DOHH2 (cell line): Measurements from ENCODE around the gene NMBR.
A peak's percentile ranks its signal among the peaks of the same experiment; 100 is the strongest.
"Not testable (repeated sequence)": the region's sequence is repeated elsewhere in the genome, so short reads cannot be mapped to it uniquely, and the experiment has no call there.

Experiments used
- H3F3A ChIP-seq: fragments of 200-600 bp; sonication (generic), shearing (Covaris generic); 2 replicates; pipeline ENCODE4 v1.6.0; 2016; ENCODE audit warnings: antibody characterized with exemption, mild to moderate bottlenecking; ENCODE audit not compliant: control insufficient read depth, insufficient read depth
- H3K27ac ChIP-seq: fragments of 200-600 bp; sonication (generic); 2 replicates; pipeline ENCODE4 v1.5.1; 2014; ENCODE audit warnings: low read depth, mild to moderate bottlenecking, low read length, moderate library complexity
- H3K27me3 ChIP-seq: fragments of 200-600 bp; sonication (generic); 2 replicates; pipeline ENCODE4 v1.6.1; 2014; ENCODE audit warnings: mild to moderate bottlenecking, low read length, mixed read lengths; ENCODE audit not compliant: control insufficient read depth
- H3K36me3 ChIP-seq: fragments of 200-600 bp; sonication (generic); 2 replicates; pipeline ENCODE4 v1.6.1; 2014; ENCODE audit warnings: mild to moderate bottlenecking, low read length, moderate library complexity, mixed read lengths; ENCODE audit not compliant: control insufficient read depth
- H3K4me1 ChIP-seq: fragments of 200-600 bp; sonication (generic); 2 replicates; pipeline ENCODE4 v1.6.1; 2014; ENCODE audit warnings: mild to moderate bottlenecking, low read length, mixed read lengths; ENCODE audit not compliant: control insufficient read depth
- H3K4me2 ChIP-seq: fragments of 200-600 bp; sonication (generic); 2 replicates; pipeline ENCODE4 v1.6.0; 2014; ENCODE audit warnings: mild to moderate bottlenecking, low read length, moderate library complexity
- H3K4me3 ChIP-seq: fragments of 200-600 bp; sonication (generic); 2 replicates; pipeline ENCODE4 v1.5.1; 2014; ENCODE audit warnings: mild to moderate bottlenecking, low read length, mixed read lengths
- H3K79me2 ChIP-seq: fragments of 200-600 bp; sonication (generic); 2 replicates; pipeline ENCODE4 v1.6.1; 2014; ENCODE audit warnings: mild to moderate bottlenecking, low read length, mixed read lengths; ENCODE audit not compliant: control insufficient read depth
- H3K9me2 ChIP-seq: fragments of 200-600 bp; sonication (generic); replicated peaks from 2 replicates; pipeline ENCODE4 v1.6.1; 2014; ENCODE audit warnings: mild to moderate bottlenecking, low read length, mixed read lengths; ENCODE audit not compliant: control insufficient read depth
- H3K9me3 ChIP-seq: fragments of 200-600 bp; sonication (generic); 2 replicates; pipeline ENCODE4 v1.6.1; 2014; ENCODE audit warnings: antibody characterized with exemption, low read length, mixed read lengths; ENCODE audit not compliant: control insufficient read depth, insufficient read depth
- H4K20me1 ChIP-seq: fragments of 200-600 bp; sonication (generic); 2 replicates; pipeline ENCODE4 v1.6.0; 2014; ENCODE audit warnings: low read depth, mild to moderate bottlenecking, antibody characterized with exemption, low read length, moderate library complexity; ENCODE audit not compliant: control insufficient read depth, insufficient read depth
- EZH2phosphoT487 ChIP-seq: fragments of 200-600 bp; sonication (generic); IDR thresholded peaks from 2 replicates; pipeline ENCODE4 v1.6.1; 2017; ENCODE audit warnings: borderline replicate concordance, mild to moderate bottlenecking, antibody characterized with exemption, low read length, moderate library complexity, mixed read lengths
- TF ChIP-seq, protein P1 (sequence below): fragments of 200-600 bp; sonication (generic); IDR thresholded peaks from one replicate; pipeline ENCODE4 v1.5.1; 2014; ENCODE audit warnings: antibody characterized with exemption, mild to moderate bottlenecking, low read depth, low read length; ENCODE audit not compliant: poor library complexity, severe bottlenecking

Gene NMBR

DNA sequence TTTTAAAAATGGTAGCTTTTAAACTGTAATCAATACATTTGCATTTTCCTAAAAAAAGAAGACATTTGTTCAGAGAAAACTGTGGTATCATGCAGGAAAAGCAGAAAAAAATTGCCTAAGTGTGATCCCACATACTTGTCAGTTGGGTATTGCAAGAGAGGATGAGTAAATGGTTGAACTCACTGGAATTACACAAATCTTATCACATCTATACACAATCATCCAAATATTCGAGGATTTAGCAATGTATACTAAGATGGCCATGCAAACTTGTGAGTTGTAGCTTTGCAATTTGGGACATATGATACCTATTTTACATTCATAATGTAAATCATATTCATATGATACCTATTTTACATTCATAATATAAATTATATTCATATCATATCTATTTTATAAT lies 72.4 kb downstream of the NMBR start:
- no peaks in the 10 kb centered on the region for H3K9me3 ChIP-seq
- no peak overlapping the region for H3K4me2 ChIP-seq
- H3K79me2 ChIP-seq = no peaks in the 10 kb centered on the region
- H4K20me1 ChIP-seq = no peaks in the 10 kb centered on the region
- no peaks in the 10 kb centered on the region for H3K36me3 ChIP-seq
- no peaks in the 10 kb centered on the region for H3F3A ChIP-seq
- H3K27me3 ChIP-seq = no peaks in the 10 kb centered on the region
- no peak overlapping the region for H3K27ac ChIP-seq
- H3K4me1 ChIP-seq = no peaks in the 10 kb centered on the region
- no peaks in the 10 kb centered on the region for H3K9me2 ChIP-seq
- no peak overlapping the region for H3K4me3 ChIP-seq
- TF ChIP-seq EZH2phosphoT487 = no peak
- TF ChIP-seq, protein P1, sequence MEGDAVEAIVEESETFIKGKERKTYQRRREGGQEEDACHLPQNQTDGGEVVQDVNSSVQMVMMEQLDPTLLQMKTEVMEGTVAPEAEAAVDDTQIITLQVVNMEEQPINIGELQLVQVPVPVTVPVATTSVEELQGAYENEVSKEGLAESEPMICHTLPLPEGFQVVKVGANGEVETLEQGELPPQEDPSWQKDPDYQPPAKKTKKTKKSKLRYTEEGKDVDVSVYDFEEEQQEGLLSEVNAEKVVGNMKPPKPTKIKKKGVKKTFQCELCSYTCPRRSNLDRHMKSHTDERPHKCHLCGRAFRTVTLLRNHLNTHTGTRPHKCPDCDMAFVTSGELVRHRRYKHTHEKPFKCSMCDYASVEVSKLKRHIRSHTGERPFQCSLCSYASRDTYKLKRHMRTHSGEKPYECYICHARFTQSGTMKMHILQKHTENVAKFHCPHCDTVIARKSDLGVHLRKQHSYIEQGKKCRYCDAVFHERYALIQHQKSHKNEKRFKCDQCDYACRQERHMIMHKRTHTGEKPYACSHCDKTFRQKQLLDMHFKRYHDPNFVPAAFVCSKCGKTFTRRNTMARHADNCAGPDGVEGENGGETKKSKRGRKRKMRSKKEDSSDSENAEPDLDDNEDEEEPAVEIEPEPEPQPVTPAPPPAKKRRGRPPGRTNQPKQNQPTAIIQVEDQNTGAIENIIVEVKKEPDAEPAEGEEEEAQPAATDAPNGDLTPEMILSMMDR = no peak

DNA sequence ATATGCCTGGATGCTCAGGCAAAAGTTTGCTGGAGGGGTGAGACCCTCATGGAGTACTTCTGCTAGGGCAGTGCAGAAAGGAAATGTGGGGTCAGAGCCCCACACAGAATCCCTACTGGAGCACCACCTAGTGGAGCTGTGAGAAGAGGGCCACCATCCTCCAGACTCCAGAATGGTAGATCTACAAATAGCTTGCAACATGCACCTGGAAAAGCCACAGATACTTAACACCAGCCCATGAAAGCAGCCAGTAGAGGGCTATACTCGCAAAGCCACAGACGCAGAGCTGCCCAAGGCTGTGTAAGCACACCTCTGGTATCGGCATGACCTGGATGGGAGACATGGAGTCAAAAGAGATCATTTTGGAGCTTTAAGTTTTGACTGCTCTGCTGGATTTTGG lies 74.9 kb downstream of the NMBR start:
- no peak overlapping the region for H3K4me2 ChIP-seq

DNA sequence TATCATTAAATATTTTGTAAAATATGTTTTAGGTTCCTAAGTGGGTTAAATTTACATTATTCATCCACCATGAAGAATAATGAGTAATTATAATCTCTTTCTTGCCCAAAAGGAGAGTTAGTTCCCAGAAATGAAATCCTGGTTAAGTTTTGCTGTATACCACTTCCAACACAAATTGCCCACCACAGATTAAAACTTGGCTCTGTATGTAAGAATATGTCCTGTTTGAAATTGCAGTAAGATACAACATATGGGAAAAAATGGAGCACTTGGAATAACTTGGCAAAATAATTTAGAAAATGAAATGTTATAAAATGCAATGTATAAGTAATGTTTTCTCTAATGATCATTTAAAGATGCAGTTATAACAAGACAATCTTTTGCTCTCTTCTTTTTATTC lies 78.5 kb downstream of the NMBR start:
- Histone ChIP-seq H3K27ac (no peak overlapping the region), H3K9me3 (no peaks in the 10 kb centered on the region), H3F3A (no peaks in the 10 kb centered on the region), H3K79me2 (no peaks in the 10 kb centered on the region), H3K9me2 (no peaks in the 10 kb centered on the region), H3K27me3 (no peaks in the 10 kb centered on the region), H4K20me1 (no peaks in the 10 kb centered on the region), H3K36me3 (no peaks in the 10 kb centered on the region), H3K4me1 (no peaks in the 10 kb centered on the region), H3K4me3 (no peak overlapping the region), H3K4me2 (no peak overlapping the region)
- TF ChIP-seq, protein P1 = no peak
- TF ChIP-seq EZH2phosphoT487 = no peak

More for the DNA sequence above, 74.9 kb downstream of the NMBR start:
- Histone ChIP-seq H4K20me1 (no peaks in the 10 kb centered on the region), H3K4me3 (no peak overlapping the region), H3K9me2 (no peaks in the 10 kb centered on the region), H3F3A (no peaks in the 10 kb centered on the region), H3K27ac (no peak overlapping the region), H3K27me3 (no peaks in the 10 kb centered on the region), H3K79me2 (no peaks in the 10 kb centered on the region), H3K36me3 (no peaks in the 10 kb centered on the region), H3K9me3 (no peaks in the 10 kb centered on the region), H3K4me1 (no peaks in the 10 kb centered on the region)
- TF ChIP-seq, protein P1 = peak; percentile 15
- TF ChIP-seq EZH2phosphoT487 = no peak

DNA sequence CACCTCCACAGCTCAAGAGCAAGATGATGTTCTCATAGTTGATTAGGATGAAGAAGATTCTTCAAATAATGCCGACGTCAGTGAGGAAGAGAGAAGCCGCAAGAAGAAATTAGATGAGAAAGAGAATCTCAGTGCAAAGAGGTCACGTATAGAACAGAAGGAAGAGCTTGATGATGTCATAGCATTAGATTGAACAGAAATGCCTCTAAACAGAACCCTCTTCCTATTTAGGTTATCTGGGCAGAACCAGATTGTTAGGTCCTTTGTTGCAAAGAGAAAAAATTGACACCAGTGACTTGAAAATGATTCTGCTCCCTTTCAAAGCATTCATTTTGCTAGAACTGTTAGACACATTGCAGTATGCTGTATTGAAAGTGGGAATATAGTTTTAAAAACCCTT lies 84.1 kb downstream of the NMBR start:
- not testable (repeated sequence) for H3K36me3 ChIP-seq, H3K9me2 ChIP-seq, H3K4me2 ChIP-seq, H3F3A ChIP-seq, H3K27ac ChIP-seq, H3K4me3 ChIP-seq, H3K79me2 ChIP-seq, H4K20me1 ChIP-seq, H3K9me3 ChIP-seq, H3K4me1 ChIP-seq, H3K27me3 ChIP-seq
